ENCODE data around the gene AKAP11.

AKAP11 gene

GRCh38 chr13:42274386-42275097 is 2.6 kb downstream of the AKAP11 start:
- no peak for DNase-seq

- no peak for DNase-seq
Observed at GRCh38 chr13:42275098-42275471, 3.1 kb downstream of the AKAP11 start.

- DNase-seq = no peak
Observed at GRCh38 chr13:42275506-42275905, 3.6 kb downstream of the AKAP11 start.

GRCh38 chr13:42276683-42277082 is 4.7 kb downstream of the AKAP11 start:
- no peak for DNase-seq

GRCh38 chr13:42277618-42278276 is 5.8 kb downstream of the AKAP11 start:
- DNase-seq = no peak

- DNase-seq = no peak
Observed at GRCh38 chr13:42279080-42279479, 7.1 kb downstream of the AKAP11 start.

GRCh38 chr13:42279986-42280385 is 8.0 kb downstream of the AKAP11 start:
- DNase-seq = no peak

GRCh38 chr13:42280537-42280936 is 8.6 kb downstream of the AKAP11 start:
- DNase-seq = no peak

- peak; percentile 54 for DNase-seq
Observed at GRCh38 chr13:42283574-42283973, 11.6 kb downstream of the AKAP11 start.

GRCh38 chr13:42284068-42284467 is 12.1 kb downstream of the AKAP11 start:
- DNase-seq = no peak

- DNase-seq = no peak
Observed at GRCh38 chr13:42298392-42298791, 26.4 kb downstream of the AKAP11 start.

- no peak for DNase-seq
Observed at GRCh38 chr13:42305503-42305902, 33.6 kb downstream of the AKAP11 start.

GRCh38 chr13:42307461-42307860 is 35.5 kb downstream of the AKAP11 start:
- DNase-seq = no peak

GRCh38 chr13:42312817-42313431 is 41.0 kb downstream of the AKAP11 start:
- no peak for DNase-seq

- no peak for DNase-seq
Observed at GRCh38 chr13:42318570-42318969, 46.6 kb downstream of the AKAP11 start.

- DNase-seq = no peak
Observed at GRCh38 chr13:42320375-42320787, 48.4 kb downstream of the AKAP11 start.

GRCh38 chr13:42322806-42323205 is 50.9 kb downstream of the AKAP11 start:
- no peak for DNase-seq

GRCh38 chr13:42324704-42325103 is 52.8 kb downstream of the AKAP11 start:
- no peak for DNase-seq

GRCh38 chr13:42327725-42328124 is 55.8 kb downstream of the AKAP11 start:
- no peak for DNase-seq

GRCh38 chr13:42328672-42329071 is 56.7 kb downstream of the AKAP11 start:
- DNase-seq = no peak

GRCh38 chr13:42329239-42329638 is 57.3 kb downstream of the AKAP11 start:
- DNase-seq = no peak

- no peak for DNase-seq
Observed at GRCh38 chr13:42331009-42331408, 59.1 kb downstream of the AKAP11 start.

- peak; percentile 48 for DNase-seq
Observed at GRCh38 chr13:42333613-42334328, 61.8 kb downstream of the AKAP11 start.

GRCh38 chr13:42334329-42334706 is 62.4 kb downstream of the AKAP11 start:
- peak; percentile 61 for DNase-seq

Data from COR-L47 (cell line).